ENCODE data around the gene GPN1.

Gene GPN1

DNA sequence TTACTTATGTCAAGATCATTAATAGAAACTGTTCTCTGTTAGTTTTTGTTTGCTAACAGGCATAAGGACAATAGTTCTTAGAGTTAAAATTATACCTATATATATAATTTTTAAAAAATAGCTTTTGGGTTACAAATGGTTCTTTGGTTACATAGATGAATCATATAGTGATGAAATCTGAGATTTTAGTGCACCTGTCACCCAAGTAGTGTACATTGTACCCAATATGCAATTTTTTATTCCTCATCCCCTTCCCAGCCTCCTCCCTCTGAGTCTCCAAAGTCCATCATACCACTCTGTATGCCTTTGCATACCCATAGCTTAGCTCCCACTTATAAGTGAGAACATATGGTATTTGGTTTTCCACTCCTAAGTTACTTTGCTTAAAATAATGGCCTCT, 61.2 kb downstream of the GPN1 start:
- TF ChIP-seq, protein P1, sequence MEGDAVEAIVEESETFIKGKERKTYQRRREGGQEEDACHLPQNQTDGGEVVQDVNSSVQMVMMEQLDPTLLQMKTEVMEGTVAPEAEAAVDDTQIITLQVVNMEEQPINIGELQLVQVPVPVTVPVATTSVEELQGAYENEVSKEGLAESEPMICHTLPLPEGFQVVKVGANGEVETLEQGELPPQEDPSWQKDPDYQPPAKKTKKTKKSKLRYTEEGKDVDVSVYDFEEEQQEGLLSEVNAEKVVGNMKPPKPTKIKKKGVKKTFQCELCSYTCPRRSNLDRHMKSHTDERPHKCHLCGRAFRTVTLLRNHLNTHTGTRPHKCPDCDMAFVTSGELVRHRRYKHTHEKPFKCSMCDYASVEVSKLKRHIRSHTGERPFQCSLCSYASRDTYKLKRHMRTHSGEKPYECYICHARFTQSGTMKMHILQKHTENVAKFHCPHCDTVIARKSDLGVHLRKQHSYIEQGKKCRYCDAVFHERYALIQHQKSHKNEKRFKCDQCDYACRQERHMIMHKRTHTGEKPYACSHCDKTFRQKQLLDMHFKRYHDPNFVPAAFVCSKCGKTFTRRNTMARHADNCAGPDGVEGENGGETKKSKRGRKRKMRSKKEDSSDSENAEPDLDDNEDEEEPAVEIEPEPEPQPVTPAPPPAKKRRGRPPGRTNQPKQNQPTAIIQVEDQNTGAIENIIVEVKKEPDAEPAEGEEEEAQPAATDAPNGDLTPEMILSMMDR (IDR thresholded peaks at IDR 0.05; ENCODE audit: low read depth, low read length, missing control alignments): no peak
- H3K4me3 ChIP-seq (ENCODE audit: low read depth, low read length): no peak overlapping the region
- no peak for DNase-seq (ENCODE audit: low read depth)

DNA sequence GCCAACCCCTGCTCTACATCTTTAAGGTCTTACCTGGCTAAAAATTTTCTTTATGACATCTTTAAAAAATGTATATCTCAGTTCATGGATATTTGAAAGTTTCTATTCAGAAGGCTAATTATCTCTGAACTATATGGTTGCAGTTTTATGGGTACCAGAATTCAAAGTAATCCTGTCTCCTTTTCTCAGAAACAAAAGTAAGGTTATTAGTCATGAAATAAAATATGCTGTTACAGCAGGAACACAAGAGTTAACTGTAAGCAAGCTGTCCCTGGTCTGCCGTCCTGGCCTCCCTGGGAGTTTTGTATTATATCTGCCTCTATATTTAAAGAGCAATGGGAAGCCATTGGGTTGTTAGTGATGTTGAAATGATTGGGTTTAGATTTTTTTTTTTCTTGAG, 68.8 kb downstream of the GPN1 start:
- DNase-seq (ENCODE audit: low read depth): no peak
- H3K4me3 ChIP-seq (ENCODE audit: low read depth, low read length): no peak overlapping the region
- TF ChIP-seq, protein P1 (IDR thresholded peaks at IDR 0.05; ENCODE audit: low read depth, low read length, missing control alignments): no peak

Data from GM12864 (cell line).